K562 (cell line): ENCODE data around the gene SLC33A1.

Experiments used
- SAFB ChIP-seq: fragments of 200-400 bp; formaldehyde crosslinking; IDR thresholded peaks from 2 replicates; pipeline ENCODE4 v1.6.1; 2017; ENCODE audit warnings: low read depth, low read length, borderline replicate concordance
- TCFL5 ChIP-seq: fragments of 250-450 bp; sonication (Bioruptor Pico); conservative IDR thresholded peaks from 2 replicates; pipeline ENCODE4 v1.6.1; 2021; ENCODE audit warnings: mild to moderate bottlenecking, moderate library complexity, matching md5 sums

GRCh38 chr3:155792532-155792931, 61.7 kb downstream of the SLC33A1 start:
- TF ChIP-seq SAFB, result no peak
- TF ChIP-seq TCFL5, result no peak
